ENCODE data around the gene NECTIN2.
A peak's percentile ranks its signal among the peaks of the same experiment; 100 is the strongest.

Gene NECTIN2

DNA sequence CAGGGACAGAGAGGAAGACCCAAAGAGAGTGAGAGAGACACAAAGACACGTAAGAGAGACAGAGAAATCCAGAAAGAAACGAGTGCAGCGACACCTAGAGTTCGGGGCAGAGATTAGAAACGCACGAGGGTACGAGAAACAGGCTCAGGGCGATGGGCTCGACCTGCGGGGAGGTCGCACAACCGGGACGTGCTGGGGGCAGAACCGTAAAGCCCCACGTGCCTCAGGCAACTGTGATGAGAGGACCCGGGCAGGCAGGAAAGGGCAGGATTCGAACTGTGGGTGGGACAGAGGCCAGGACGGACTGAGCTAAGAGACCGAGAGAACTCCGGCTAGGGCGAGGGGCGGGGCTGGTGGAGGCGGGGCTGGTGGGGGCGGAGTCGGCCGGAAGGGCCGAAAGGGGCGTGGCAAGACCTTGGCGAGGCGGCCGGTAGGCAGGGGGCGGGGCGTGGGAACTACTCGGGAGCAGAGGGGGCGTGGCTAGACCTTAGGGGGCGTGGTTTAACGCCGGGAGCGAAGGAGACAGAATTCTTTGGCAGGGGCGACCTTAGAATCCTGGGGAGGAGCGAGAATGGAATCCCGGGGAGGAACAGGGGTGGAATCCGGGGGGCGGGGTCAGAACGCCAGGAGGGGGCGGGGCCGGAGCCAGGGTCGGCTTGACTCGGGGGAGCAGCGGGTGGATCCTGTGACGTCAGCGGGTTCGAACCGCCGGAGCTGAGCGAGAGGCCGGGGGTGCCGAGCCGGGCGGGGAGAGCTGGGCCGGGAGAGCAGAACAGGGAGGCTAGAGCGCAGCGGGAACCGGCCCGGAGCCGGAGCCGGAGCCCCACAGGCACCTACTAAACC, at the start of gene NECTIN2:
TSS of gene NECTIN2 (plus strand) at position 686 of the 843 bp plus-strand sequence. CDS start 229 bp downstream, outside the sequence.
- DNase-seq (ENCODE audit: low read depth) = peak; percentile 98

DNA sequence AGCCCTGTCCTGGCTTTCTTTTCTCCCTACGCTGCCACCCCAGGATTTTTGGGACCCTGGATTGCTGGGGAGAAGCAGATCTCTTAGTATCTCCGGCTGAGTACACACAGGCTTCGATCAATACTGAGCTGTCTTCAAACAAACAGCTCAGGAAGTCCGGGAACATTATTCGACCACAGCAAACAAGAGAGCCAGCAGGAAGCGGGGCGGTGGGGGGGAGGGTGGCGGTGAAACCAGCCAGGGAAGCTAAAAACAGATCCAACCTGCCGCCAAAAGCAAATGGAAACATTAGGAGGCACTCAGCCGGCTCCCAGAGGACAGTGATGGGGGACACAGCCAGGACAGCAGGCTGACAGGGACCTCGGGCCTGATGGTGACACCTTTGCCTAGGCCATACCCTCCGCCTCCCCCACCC, 49.4 kb upstream of the NECTIN2 start:
- DNase-seq (ENCODE audit: low read depth) = no peak

DNA sequence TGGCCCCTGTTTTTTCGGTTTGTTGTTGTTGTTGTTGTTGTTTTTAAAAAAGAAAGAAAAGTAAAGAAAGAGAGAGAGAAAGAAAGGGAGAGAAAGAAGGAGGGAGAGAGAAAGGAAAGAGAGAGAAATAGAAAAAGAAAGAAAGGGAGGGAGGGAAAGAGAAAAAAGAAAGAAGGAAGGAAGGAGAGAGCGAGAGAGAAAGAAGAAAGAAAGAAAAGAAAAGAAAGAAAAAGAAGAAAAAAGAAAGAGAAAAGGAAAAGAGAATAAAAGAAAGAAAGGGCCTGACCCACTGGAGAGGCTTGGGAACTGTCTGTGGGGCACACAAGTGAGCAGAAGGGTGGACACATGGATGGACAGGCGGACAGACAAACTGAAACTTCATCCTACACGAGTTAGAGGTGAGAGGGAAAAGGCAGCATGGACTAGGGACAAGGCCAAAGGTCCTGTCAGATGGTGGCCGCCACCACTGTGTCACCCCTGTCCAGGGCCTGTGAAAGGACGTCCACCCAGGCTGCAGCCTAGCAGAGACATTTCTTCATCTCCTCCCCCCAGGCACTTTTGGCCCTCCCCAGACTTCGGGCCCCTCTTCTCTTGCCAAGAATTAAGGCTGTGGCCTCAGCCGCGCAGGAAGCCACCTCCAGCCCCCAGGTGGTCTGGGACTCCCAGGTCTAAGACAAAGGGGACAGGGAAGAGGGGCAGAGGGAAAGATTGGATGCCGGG, 46.3 kb upstream of the NECTIN2 start:
- no peak for DNase-seq (ENCODE audit: low read depth)

DNA sequence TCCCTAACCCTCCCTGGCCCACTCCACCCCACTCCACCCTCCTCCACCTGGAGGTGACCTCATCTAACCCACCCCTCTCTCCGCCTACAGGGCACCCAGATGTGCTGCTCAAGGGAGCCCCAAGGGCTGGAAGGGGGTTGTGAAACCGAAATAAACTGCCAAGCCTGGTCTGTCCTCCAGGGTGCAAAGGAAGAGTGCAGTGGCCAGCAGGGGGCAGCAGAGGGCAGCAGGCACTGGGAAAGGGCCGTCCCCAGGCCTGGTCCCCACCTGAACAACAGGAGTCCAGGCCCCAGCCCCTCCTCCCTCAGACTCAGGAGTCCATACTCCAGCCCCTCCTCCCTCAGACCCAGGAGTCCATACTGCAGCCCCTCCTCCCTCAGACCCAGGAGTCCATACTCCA, 45.6 kb upstream of the NECTIN2 start:
- peak; percentile 57 for DNase-seq (ENCODE audit: low read depth)

DNA sequence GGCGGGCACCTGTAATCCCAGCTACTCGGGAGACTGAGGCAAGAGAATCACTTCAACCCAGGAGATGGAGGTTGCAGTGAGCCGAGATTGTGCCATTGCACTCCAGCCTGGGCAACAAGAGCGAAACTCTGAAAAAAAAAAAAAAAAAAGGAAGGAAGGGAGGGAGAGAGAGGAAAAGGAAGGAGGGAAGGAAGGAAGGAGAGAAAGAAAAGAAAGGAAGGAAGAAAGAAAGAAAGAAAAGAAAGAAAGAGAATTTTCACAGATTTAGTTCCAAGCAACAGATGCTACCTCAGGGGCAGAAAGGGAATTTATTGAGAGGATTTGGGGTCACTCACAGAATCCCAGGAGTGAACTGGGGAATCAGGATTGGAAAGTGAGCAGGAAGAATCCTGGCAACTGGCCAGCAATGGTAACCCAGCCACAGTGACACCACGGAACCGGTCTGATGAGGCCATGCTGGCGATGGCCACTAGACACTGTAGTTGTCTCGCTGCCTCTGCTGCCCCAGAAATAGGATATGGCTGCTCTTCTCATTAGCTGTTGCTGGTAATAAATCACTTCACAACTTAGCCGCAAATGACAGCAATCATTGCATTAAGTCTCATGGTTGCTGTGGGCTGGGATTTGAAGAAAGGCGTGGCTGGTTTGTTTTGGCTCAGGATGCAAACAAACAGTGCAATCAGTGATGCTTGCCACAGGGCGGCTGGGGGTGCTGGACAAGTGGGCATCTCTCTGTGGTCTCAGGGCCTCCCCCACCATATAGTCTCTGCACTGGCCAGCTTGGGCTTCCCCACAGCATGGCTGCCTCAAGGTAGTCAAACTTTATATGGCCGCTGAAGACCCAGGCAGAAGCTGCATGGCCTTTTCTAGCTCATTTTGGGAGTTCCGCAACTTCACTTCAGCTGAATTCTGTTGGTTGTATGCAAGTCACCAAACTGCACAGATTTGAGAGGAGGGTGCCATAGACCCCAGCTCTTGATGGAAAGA, 42.4 kb upstream of the NECTIN2 start:
- no peak for DNase-seq (ENCODE audit: low read depth)

DNA sequence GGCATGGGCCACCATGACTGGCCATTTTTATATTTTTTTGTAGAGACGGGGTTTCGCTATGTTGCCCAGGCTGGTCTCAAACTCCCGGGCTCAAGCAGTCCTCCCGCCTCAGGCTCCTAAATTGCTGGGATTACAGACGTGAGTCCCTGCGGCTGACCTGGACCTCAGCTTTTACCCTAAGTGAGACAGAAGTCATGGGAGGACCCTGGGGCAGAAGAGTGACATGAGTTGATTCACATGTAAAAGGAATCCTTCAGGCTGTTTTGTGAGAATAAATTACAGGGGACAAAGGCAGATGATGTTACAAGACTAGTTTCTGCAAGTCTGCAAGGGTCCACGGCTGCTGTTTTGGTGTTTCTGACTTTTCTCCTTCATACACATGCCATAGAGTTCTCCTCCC, 39.8 kb upstream of the NECTIN2 start:
- DNase-seq (ENCODE audit: low read depth) = no peak

DNA sequence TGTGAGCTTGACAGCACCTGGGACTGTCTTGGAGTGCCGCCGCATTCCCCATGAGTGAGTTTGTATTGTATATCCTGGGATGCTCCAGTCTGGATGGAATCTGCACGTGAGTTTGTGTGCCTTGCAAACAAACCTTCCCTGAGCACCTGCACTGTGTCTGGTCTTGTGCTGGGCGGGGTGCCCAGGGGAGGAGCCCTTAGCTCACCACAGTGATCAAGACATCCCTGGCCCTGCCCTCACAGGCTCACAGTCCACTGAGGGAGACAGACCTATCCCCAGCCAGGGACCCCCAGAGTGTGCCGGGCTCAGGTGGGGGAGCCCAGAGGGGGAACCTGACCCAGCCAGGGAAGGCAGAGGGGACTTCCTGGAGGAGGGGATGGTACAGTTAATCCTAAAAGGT, 38.9 kb upstream of the NECTIN2 start:
- DNase-seq (ENCODE audit: low read depth) = no peak

DNA sequence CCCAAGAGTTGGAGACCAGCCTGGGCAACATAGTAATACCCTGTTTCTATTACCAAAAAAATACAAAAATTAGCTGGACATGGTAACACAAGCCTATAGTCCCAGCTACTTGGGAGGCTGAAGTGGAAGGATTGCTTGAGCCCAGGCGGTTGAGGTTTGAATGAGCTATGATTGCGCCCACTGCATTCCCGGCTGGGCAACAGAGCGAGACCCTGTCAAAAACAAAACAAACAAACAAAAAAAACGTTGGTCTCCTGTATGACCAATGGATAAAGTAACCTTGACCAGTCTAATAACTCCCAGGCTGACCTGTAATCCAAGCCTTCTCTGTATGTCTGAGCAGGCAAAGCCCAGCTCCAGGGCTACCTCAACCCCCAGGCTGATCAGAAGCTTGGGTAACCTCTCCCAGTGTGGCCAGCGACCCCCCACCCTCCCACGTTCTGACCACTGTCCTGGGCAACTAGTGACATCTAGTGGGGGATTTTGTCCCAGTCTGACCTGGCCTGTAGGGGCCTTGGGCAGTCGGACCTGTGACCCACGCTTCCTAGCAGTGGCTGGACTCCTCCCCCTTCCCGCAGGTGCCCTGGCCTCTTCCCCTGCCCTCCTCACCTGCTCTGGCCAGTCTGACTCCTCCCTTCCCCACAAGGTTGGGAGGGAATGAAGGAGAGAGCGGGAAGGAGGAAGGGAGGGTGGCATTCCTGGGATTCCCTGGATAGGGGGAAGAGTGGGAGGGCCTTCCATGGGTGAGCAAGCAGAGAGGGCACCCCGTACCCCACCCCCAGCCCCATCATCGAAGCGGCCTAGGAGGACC, 38.2 kb upstream of the NECTIN2 start:
- no peak for DNase-seq (ENCODE audit: low read depth)

DNA sequence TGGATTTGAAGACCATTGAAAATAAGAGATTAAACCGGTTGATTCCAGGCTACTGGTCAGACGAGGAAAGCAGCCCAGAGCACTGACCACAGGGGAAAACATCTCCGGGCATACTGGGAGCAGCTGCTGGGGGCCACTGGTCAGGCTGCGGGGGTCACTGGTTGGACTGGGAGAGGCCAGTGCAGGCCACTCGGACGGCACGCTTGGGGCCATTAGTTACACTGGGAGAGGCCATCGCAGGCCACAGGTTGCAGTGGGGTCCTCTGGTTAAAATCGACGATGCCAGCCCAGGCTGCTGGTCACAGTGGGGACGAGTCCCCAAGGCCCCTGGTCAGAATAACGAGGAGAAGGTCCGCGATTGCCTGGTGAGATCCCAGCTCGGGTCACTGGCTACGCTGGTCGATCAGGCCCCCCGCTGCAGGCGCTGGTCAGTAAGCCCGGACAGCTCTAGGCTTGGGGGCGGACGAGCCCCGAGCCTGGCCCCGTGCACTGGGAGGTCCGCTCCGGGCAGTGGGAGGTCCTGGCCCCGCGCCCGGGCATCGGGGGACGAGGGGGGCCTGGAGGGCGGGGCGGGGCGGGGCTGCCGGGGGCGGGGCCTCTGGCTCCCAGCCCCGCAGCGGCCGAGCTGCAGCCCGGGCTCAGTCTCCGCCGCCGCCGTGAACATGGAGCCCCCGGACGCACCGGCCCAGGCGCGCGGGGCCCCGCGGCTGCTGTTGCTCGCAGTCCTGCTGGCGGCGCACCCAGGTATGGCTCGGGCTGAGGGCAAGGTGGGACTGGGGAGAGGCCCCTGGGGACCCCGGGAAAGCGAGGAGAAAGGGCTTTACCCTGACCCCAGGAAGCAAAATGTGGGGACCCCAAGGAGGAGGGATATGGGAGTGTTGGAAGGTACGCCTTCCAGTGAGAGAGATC, 37.4 kb upstream of the NECTIN2 start, which contains the start of gene BCAM:
TSS of gene BCAM (plus strand) at position 641 of the 909 bp plus-strand sequence. CDS start at position 663, 22 bp downstream.
- DNase-seq (ENCODE audit: low read depth) = peak; percentile 26

DNA sequence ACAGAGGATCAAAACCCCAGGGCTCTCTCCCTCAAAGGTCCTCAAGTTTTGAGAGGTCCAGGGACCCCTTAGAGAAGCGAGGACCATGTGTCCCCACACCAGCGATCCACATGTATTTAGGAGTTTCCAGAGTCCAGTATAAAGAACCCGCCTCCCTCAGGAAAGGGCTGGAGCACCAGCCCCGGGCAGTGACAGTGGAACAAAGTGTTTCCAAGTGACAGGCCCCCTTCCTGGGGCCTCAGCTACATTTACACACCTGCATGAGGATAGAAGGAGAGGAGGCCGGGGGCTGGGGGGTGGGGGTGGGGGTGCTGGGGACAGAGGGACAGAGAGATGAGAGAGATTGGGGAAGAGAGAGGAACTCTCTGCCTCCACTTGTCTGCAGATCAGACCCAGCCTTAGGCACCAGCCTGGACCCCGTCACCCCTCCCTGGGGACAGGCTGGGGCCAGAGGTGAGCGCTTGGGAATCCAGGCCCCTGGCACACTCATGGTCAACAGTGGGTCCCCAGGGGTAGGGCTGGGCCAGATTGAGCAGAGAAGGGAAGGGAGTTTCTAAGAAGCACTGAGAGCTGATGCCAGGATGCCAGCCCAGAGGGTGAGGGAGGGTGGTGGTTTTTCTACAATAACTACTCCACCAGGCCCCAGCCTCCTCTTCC, 36.4 kb upstream of the NECTIN2 start:
- DNase-seq (ENCODE audit: low read depth) = no peak

DNA sequence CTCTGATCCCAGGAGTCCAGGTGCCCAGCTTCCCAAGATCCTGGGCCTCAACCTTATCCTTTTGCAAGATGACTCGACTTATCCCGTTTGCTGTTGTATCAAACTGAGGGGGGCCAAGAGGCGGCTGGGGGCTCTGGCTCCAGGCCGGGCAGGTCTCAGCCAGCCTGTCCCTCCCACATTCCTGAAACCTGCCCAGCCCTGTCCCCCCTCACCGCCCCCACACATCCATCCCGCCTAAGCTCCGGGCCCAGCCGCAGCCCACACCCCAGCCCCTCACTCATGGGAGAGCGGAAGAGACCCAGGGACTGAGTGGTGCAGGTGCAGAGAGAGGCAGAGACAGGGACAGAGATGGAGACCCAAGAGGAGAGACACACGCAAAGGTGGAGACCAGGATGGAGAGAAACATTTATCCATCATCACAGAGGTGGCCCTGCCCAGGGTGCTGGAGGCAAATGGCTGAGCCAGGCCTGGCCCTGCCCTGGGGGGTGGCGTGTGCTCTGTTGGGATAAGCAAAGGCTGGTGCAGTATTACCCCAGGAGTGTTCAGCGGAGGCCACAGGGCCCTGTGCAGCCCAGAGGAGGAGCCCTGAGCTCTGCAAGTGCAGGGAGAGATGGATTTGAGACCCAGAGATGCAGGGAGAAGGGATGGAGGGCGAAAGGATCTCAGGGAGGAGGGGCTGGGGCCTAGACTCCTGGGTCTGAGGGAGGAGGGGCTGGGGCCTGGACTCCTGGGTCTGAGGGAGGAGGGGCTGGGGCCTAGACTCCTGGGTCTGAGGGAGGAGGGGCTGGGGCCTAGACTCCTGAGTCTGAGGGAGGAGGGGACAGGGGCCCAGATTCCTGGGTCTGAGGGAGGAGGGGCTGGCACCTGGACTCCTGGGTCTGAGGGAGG, 35.6 kb upstream of the NECTIN2 start:
- DNase-seq (ENCODE audit: low read depth) = no peak

DNA sequence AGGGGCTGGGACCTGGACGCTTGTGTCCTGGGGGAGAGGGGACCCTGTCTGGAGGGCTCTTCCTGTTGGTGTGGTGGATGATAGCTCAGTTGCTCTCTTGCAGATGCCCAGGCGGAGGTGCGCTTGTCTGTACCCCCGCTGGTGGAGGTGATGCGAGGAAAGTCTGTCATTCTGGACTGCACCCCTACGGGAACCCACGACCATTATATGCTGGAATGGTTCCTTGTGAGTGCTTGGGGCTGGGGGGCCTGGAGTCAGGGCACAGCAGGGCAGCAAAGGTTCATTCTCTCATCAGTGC, 35.0 kb upstream of the NECTIN2 start:
- DNase-seq (ENCODE audit: low read depth) = no peak

DNA sequence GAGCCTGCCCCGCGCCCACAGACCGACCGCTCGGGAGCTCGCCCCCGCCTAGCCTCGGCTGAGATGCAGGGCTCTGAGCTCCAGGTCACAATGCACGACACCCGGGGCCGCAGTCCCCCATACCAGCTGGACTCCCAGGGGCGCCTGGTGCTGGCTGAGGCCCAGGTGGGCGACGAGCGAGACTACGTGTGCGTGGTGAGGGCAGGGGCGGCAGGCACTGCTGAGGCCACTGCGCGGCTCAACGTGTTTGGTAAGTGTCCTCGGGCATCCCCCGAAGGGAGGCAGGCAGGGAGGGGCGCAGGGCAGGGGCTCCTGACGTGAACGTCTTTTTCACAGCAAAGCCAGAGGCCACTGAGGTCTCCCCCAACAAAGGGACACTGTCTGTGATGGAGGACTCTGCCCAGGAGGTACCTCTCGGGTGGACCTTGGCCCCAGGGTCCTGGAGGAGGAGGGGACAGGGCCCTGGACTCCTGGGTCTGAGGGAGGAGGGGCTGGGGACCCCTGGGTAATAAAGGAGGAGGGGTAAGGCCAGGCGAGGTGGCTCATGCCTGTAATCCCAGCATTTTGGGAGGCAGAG, 33.9 kb upstream of the NECTIN2 start:
- DNase-seq (ENCODE audit: low read depth) = no peak

DNA sequence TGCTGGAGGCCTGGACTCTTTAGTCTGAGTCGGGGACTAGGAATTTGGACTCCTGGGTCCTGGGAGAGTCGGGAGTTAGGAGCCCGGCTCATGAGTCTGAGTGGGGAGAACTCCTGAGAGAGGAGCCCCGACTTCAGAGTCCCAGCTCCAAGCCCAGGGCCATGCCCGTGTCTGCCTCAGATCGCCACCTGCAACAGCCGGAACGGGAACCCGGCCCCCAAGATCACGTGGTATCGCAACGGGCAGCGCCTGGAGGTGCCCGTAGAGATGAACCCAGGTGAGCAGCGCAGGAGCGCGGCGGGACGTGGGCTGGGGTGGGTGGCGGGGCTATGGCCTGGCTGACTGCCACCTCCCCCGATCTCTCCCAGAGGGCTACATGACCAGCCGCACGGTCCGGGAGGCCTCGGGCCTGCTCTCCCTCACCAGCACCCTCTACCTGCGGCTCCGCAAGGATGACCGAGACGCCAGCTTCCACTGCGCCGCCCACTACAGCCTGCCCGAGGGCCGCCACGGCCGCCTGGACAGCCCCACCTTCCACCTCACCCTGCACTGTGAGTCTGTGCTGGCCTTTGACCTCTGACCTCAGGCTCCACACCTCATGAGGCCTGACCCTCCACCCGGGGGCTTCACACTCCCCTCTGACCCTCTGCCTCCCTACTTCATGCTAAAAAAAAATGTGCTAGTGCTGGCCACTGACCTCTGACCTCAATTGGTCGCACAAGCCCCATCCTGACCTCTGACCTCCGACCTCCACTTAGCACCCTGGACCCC, 32.8 kb upstream of the NECTIN2 start:
- no peak for DNase-seq (ENCODE audit: low read depth)

DNA sequence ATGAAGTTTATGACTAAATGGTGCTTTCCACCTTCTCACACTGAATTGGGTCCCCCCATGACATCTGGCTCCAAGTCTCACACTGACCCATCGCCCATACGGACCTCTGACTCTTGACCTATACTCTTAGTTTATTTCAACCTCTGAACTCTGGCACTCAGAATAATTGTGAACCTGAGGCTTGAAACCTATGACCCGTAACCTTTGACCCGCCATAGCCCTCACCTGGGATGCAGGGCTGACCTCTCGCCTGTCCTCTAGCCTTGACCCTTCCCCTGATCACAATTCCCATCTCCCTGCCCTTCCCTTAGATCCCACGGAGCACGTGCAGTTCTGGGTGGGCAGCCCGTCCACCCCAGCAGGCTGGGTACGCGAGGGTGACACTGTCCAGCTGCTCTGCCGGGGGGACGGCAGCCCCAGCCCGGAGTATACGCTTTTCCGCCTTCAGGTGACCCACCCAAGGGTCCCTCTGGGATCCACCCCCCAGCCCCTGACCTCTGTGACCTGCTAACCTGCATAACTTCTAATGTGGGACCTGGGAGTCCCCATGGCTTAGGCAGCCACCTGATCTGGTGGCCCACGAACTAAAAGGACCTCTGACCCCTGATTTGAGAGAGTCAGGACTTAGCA, 32.1 kb upstream of the NECTIN2 start:
- no peak for DNase-seq (ENCODE audit: low read depth)

DNA sequence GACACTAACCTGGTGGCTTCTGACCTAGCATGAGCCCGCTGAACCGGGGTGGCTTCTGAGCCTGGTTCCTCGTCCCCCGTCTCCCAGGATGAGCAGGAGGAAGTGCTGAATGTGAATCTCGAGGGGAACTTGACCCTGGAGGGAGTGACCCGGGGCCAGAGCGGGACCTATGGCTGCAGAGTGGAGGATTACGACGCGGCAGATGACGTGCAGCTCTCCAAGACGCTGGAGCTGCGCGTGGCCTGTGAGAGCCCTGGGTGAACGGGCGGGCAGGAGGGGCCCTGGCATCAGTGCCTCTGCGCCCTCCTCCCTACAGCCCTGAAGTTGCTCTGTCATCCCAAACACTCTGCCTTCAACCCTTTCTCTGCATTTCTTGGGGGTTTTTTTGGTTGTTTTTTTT, 31.6 kb upstream of the NECTIN2 start:
- DNase-seq (ENCODE audit: low read depth) = no peak

DNA sequence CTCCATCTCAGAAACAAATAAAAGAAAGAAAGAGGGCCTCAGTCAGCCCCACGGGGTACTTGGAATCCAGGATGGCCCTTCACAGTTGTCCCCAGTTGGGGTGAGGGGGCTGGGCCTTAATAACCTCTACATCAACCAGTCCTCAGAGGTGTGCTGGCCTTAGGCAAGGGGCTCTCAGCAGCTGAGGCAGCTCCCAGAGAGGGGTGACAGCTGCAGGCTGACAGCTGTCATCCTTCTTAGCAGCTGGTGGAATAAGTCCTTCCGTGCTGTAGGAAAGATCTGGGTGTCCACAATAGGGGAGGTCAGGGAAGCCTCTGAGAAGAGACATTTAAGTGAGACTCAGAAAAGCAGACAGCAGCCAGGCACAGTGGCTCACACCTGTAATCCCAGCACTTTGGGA, 29.8 kb upstream of the NECTIN2 start:
- no peak for DNase-seq (ENCODE audit: low read depth)
